Measurements from ENCODE around the gene CXCL8. TPM values are rescaled to one million over a fixed set of nuclear protein-coding genes. Genes with fewer than 3 reads are reported as not detected.

The CXCL8 gene
- total and polyA plus RNA-seq, 3 donors from 2014 or later, result 0.66 TPM; not detected in 2

DNA sequence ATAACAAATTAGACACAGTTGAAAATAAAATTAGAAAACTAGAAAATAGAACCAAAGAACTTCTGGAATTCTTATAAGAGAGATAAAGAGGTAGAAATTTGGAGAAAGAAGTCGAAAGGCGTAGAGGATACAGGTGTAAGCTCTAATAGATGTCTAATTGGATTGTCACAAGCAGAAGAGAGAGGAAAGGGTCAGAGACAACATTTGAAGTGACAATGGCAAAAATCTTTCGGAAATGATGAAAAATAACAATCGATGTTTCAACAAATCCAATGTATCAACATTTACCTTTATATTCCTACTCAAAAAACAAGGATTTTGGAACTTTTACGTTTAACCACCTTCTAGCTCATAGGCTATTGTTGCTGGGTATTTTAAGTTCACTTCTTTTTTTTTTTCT lies 3.8 kb downstream of the CXCL8 start:
- DNase-seq, result no peak
- intact Hi-C loops (cut with DNase I; ENCODE audit: low total_unique reads), result no loop called here
- TF ChIP-seq, protein P1, sequence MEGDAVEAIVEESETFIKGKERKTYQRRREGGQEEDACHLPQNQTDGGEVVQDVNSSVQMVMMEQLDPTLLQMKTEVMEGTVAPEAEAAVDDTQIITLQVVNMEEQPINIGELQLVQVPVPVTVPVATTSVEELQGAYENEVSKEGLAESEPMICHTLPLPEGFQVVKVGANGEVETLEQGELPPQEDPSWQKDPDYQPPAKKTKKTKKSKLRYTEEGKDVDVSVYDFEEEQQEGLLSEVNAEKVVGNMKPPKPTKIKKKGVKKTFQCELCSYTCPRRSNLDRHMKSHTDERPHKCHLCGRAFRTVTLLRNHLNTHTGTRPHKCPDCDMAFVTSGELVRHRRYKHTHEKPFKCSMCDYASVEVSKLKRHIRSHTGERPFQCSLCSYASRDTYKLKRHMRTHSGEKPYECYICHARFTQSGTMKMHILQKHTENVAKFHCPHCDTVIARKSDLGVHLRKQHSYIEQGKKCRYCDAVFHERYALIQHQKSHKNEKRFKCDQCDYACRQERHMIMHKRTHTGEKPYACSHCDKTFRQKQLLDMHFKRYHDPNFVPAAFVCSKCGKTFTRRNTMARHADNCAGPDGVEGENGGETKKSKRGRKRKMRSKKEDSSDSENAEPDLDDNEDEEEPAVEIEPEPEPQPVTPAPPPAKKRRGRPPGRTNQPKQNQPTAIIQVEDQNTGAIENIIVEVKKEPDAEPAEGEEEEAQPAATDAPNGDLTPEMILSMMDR (IDR thresholded peaks at IDR 0.05), result no peak
- TF ChIP-seq POLR2A (IDR thresholded peaks at IDR 0.05), result no peak
- H3K27me3 ChIP-seq, result no peaks in the 10 kb centered on the region
- H3K4me1 ChIP-seq, result no peaks in the 10 kb centered on the region
- no peak overlapping the region for H3K4me3 ChIP-seq
- no peak overlapping the region for H3K27ac ChIP-seq
- 84 to 87% methylated on average over 5 of the region's 5 CpGs for WGBS, 2 donors
- H3K9me3 ChIP-seq, result no peaks in the 10 kb centered on the region
- H3K36me3 ChIP-seq (ENCODE audit: low read depth, missing control alignments), result no peaks in the 10 kb centered on the region

DNA sequence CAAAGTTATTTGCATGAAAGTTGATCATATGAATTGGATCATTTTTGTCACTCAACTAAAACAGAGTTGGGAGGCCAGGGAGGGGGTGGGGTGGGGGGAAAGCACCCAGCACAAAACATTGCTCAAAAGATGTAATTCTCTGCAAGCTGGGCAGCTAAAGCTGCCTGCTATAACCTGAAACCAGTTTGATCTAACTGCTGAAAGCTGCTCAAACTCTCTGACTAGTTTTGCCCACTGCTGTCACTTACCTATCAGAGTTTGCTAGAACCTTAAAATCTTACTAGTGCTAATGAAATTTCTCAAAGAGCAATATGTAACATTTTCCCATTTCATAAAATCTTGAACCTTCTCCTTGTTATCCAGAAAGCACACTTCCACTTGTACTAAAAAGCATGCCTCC lies 10.4 kb downstream of the CXCL8 start:
- Histone ChIP-seq H3K4me1 (no peaks in the 10 kb centered on the region), H3K27ac (no peak overlapping the region), H3K36me3 (ENCODE audit: low read depth, missing control alignments) (no peaks in the 10 kb centered on the region), H3K27me3 (no peaks in the 10 kb centered on the region), H3K4me3 (no peak overlapping the region), H3K9me3 (no peaks in the 10 kb centered on the region)
- intact Hi-C loops (cut with DNase I; ENCODE audit: low total_unique reads), result no loop called here
- no peak for DNase-seq
- TF ChIP-seq POLR2A (IDR thresholded peaks at IDR 0.05), result no peak
- TF ChIP-seq, protein P1 (IDR thresholded peaks at IDR 0.05), result no peak

DNA sequence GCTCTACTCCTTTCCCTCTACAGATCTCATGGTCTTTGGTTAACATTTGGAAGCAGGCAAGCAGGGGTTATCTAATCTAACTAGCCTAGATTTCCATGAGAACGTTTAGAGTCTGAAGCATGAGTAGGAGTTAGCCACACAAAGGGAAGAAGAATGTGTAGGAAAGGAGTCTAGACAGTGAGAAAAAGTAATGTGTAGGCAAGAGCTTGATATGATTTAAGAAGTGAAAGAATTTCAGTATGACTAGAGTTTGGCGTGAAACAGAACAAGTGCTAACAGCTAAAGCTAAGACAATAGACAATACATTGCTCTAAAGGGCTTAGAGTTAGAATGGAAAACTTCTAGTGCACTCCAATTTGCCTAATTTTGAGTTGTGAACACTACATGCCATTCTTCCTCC lies 10.8 kb downstream of the CXCL8 start:
- Histone ChIP-seq H3K9me3 (no peaks in the 10 kb centered on the region), H3K27ac (no peak overlapping the region), H3K4me1 (no peaks in the 10 kb centered on the region), H3K4me3 (no peak overlapping the region), H3K27me3 (no peaks in the 10 kb centered on the region), H3K36me3 (ENCODE audit: low read depth, missing control alignments) (no peaks in the 10 kb centered on the region)
- WGBS, 2 donors, result 34 to 41% methylated on average over 2 of the region's 2 CpGs
- intact Hi-C loops (cut with DNase I; ENCODE audit: low total_unique reads), result no loop called here
- DNase-seq, result no peak
- TF ChIP-seq, protein P1 (IDR thresholded peaks at IDR 0.05), result no peak
- TF ChIP-seq POLR2A (IDR thresholded peaks at IDR 0.05), result no peak

DNA sequence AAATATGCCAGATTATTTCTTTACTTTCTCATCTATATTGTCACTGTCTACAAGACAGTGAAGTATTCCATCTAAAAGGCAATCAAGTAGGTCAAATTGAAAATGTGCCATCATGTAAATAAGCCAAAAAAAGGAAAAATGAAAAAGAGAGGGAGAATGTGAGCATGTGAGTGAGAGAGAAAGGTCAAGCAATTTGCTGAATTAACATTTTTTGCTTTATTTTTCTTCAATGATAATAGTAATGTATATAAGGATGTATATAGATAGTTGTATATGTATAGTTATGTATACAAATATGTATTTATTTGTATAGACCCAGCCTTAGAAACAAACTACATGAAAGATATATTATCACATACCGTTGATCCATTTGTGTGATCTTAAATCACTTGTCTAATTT lies 11.5 kb downstream of the CXCL8 start:
- Histone ChIP-seq H3K4me1 (no peaks in the 10 kb centered on the region), H3K9me3 (no peaks in the 10 kb centered on the region), H3K27ac (no peak overlapping the region), H3K4me3 (no peak overlapping the region), H3K27me3 (no peaks in the 10 kb centered on the region), H3K36me3 (ENCODE audit: low read depth, missing control alignments) (no peaks in the 10 kb centered on the region)
- intact Hi-C loops (cut with DNase I; ENCODE audit: low total_unique reads), result no loop called here
- no peak for DNase-seq
- no peak for TF ChIP-seq POLR2A (IDR thresholded peaks at IDR 0.05)
- TF ChIP-seq, protein P1 (IDR thresholded peaks at IDR 0.05), result no peak
- WGBS, 2 donors, result 89 to 96% methylated on average over 1 of the region's 1 CpG

DNA sequence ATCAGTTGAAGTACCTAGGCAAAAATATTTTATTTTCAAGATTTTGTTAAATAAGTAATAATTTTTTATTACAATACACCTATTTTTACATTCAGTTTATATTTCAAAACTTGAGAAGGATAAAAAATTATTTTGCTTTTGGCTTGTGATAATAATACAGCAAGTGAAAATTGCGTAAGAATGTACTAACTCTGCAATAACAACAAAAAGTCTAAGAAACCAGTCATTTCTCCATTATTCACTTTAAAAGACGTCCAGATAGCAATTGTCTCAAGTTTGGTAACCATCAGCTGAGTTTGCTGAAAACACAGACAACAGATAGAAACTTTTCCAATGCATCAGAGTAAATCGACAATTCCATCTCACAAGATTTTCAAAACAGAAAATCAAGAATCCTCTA lies 12.1 kb downstream of the CXCL8 start:
- no peak for DNase-seq
- WGBS, 2 donors, result 86 to 91% methylated on average over 3 of the region's 3 CpGs
- no peaks in the 10 kb centered on the region for H3K27me3 ChIP-seq
- no peak overlapping the region for H3K4me3 ChIP-seq
- no peaks in the 10 kb centered on the region for H3K9me3 ChIP-seq
- H3K36me3 ChIP-seq (ENCODE audit: low read depth, missing control alignments), result no peaks in the 10 kb centered on the region
- TF ChIP-seq, protein P1 (IDR thresholded peaks at IDR 0.05), result no peak
- no peak for TF ChIP-seq POLR2A (IDR thresholded peaks at IDR 0.05)
- no peak overlapping the region for H3K27ac ChIP-seq
- intact Hi-C loops (cut with DNase I; ENCODE audit: low total_unique reads), result no loop called here
- H3K4me1 ChIP-seq, result no peaks in the 10 kb centered on the region
